K562 (cell line): ENCODE measurements around the gene IGF2.

Experiments
- SIX5 ChIP-seq, 2 experiments: IDR thresholded peaks; 2 replicates each; pipeline ENCODE4 v1.6.1; 2011; ENCODE audit warnings: low read length in 2 of 2, borderline replicate concordance in 1 of 2, low read depth in 1 of 2, mild to moderate bottlenecking in 1 of 2, moderate library complexity in 1 of 2; ENCODE audit not compliant: insufficient read depth in 1 of 2
- ZNF778 ChIP-seq: fragments of 450-650 bp; formaldehyde crosslinking; IDR thresholded peaks from 2 replicates; pipeline ENCODE4 v1.4.0; 2020; ENCODE audit warnings: mild to moderate bottlenecking, moderate library complexity

DNA sequence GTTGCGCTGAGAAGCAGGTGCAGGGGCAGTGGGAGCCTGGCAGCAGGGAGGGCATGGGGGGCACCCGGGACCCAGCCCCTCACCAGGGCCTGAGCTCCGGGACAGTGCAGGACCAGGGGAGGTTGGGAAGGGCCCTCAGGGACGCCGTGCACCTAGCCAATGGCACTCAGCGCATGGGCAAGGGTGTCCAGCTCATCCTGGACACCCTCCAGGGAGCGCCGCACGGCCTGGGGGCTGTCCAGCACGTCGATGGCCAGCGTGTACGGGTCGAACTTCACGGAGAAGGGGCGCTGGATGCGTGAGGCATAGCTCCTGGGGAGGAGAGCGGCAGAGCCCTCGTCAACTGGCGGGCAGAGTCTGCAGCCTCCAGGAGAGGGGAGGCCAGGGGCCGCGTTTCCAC, 24.9 kb upstream of the IGF2 start:
- TF ChIP-seq ZNF778 (CRISPR knock-in tag) (no peak), SIX5 (IDR thresholded peaks at IDR 0.05; ENCODE audit: borderline replicate concordance in 1 of 2, insufficient read depth in 1 of 2, low read depth in 1 of 2, low read length in 2 of 2) (no peak)
